ENCODE results near the gene DHRS1.

The DHRS1 gene

DNA sequence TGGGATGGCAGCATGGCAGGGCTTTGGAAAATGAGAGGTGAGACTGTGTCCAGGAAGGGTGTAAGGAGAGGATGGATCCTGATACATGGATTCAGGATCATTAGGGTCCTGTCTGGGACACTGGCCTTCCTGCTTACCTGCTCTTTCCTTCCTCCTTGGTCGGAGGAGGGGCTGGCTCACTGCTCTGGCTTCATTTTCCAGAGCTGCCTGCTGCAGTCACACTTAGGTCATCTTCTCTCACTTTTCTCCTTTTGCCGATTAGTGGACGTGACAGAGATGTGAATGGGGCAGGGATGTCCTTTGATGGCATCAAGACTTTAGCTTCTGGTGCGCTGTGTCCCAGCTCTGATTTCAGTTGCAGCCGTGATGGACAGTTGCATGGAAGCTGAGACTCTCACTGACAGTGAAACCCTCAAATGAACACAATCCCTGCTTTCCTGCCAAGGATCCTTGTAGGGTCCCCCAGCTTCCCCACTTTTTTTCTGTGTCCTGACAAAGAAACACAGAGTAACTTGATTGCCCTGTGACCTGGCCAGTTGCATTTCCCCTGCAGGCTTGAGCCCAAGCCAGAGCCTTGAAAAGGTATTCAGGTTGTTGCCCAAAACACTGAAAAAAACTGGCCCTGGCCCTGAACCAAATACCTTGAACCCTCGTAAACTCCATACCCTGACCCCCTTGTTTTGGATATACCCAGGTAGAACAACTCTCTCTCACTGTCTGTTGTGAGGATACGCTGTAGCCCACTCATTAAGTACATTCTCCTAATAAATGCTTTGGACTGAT lies 9.0 kb upstream of the DHRS1 start:
- no peak for DNase-seq

- peak; percentile 51 for DNase-seq
Observed at GRCh38 chr14:24307575-24308341, 8.2 kb upstream of the DHRS1 start, which contains the start of gene CIDEB. TSS of gene CIDEB (minus strand) at chr14:24307977. CDS start at chr14:24307858, 119 bp downstream.

- no peak for DNase-seq
Observed at GRCh38 chr14:24307156-24307574, 7.6 kb upstream of the DHRS1 start.

GRCh38 chr14:24304019-24304387 lies 4.4 kb upstream of the DHRS1 start:
- DNase-seq, result no peak

DNA sequence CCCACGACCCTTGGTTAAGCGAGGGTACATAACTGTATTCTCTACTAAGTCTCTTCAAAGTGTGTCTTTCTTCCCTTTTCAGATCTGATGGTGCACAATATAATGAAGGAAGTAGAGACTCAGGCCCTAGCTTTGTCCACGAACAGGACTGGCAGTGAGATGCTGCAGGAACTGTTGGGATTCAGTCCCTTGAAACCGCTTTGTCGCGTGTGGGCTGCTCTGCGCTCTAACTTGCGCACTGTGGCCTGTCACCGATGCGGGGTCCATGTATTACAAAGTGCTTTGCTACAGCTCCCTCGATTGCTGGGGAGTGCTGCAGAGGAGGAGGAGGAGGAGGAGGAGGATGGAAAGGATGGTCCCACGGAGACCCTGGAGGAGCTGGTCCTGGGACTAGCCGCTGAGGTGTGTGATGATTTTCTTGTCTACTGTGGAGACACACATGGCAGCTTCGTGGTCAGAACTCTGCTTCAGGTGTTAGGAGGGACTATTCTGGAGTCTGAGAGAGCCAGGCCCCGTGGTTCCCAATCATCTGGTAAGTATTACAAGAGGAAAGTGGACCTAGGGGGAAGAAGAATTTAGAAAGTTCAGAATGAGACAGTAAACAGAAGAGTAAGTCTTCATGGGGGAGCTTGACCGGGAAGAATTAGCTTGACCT lies 873 bp upstream of the DHRS1 start:
- DNase-seq, result no peak

GRCh38 chr14:24298892-24299254 lies 707 bp downstream of the DHRS1 start:
- DNase-seq, result no peak

DNA sequence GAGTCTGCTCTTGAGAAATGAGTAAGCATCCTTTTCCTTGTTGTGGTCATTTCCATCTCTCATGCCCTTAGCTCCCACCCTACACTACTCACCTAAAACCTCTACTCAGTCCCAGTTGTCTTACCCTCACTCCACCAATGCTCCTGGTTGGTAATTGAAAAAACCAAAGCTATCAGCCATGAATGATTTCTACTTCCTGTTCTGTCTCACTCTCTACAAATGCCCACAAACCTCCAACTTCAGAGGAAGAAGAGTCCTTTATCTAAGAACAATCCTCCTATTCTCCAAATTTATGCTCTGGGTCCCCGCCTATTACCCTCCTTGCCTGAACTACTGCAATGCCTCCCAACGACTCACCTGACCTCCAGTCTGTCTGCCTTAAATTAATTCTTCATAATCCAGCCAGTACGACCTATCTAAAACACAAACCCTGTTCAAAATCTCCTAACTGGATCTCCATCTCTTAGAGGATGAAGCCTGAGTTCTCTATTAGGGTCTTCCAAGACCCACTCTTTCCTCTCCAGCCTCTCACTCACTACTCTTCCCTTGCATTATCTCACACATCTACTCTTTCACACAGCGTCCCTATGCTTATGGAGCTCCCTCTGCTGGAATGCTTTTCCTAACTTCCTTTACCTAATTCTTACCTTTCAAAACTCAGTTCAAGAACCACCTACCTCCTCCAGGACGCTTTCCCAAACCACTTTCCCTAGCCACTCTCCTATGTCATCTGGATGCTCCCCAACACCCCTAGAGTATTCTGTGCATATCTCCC lies 2.2 kb downstream of the DHRS1 start:
- peak; percentile 70 for DNase-seq

DNA sequence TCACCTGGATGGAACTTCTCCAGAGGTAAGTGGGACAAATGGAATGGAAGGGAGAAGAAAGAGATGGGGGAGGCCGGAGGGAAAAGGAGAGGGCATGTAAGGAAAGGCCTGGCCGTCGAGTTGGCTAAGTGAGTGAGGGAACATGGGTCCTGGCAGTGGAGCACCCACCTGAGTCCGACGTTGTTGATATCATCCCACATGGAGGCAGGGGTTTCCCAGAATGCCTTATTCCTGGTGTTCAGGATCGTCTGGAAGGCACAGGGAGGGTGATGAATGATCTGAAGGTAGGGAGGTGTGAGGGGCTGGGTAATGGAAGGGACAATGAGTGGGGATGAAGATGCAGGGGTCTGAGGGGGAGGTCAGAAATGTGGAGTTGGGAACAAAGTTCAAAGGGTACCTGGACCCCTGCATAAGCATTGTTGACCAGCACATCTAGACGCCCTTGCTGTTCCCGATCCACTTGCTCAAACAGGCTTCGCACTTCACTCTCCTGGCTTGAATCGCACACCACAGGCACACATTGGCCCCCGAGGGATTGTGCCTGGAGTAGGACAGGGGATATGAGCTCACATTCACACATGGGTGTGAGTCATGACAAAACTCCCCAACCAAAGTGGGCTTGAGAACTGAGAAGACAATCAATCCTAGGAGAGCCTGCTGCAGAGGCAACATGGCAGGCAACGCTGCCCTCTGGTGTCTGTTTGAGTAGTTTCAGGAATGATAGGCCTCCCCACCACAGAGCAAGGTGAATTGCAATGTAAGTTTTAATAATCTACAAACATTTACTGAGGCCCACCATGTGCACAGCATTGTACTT lies 3.0 kb downstream of the DHRS1 start:
- peak; percentile 82 for DNase-seq

DNA sequence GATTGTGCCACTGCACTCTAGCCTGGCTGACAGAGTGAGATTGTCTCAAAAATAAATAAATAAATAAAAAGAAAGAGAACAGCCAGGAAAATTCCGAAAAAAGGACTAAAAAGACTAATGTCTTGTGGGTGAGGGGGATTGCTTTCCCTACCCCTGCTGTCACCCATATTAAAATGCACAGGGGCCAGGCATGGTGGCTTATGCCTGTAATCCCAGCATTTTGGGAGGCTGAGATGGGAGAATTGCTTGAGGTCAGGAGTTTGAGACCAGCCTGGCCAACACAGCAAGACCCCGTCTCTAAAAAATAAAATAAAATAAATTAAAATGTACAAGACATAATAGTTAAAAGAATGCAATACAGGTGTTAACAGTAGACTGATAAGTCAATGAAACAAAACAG lies 6.1 kb downstream of the DHRS1 start:
- DNase-seq, result no peak

DNA sequence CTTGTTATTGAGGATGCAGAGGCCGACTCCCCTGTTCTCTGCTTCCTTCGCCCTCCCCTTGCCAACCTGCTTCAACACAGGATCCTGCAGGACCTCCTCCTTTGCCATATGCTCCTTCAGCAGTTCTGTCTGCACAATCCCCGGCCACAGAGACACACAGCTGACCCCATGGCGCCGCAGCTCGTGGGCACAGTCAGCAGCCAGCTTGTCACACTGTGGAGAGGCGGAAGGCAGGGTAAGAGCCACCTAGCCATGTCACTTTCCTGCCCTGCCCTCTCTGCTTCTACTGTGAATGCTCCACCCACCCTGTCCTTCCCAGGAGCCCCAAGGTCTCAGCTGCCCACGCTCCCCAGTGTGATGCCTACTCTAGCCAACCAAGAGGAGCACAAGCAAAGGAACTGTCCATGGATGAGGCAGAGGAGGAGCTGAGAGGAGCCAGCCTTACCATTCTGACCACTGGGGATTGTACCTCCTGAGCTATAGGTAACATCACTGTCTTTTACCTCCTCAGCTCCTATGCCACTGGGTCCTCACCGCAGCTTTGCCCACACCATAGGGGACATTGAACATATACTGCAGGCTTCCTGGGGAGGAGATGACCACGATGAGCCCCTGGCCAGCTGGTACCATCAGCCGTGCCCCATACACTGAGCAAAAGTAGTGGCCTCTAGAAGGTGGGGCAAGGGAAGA lies 7.3 kb downstream of the DHRS1 start:
- no peak for DNase-seq

DNA sequence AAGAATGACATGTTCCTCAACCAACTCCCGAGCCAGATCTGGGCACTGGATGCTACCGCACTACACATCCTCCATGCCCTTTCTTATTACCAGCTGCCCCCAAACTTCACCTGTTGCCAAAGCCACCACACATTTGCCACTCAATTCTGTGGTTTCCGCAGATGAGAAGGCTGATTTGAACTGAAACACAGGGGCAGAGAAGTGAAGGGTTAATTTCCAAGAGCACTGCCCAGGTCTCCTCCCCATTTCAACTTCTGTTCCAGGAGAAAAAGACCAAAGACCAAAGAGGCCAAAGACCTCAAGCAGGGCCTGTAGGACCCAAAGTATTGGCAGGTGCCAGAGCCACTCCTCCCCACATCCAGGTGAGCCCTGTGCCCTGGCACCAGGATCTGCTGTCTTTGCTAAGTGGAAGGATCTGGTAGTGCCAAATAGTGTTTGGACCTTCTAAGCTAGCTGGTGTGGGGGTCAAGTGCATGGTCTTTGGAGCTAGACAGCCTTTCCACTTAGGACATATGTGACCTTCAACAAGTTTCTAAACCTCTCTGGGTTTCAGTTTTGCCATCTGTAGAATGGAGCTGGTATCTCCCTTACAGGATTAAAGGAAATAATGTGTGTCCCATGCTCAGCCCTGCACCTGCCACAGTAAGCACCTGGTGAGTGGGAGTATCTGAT lies 8.0 kb downstream of the DHRS1 start:
- DNase-seq, result no peak

GRCh38 chr14:24290746-24291145 lies 8.8 kb downstream of the DHRS1 start:
- no peak for DNase-seq

- DNase-seq, result no peak
Observed at GRCh38 chr14:24289649-24290280, 9.8 kb downstream of the DHRS1 start.

- DNase-seq, result no peak
Observed at GRCh38 chr14:24286996-24287395, 12.6 kb downstream of the DHRS1 start.

DNA sequence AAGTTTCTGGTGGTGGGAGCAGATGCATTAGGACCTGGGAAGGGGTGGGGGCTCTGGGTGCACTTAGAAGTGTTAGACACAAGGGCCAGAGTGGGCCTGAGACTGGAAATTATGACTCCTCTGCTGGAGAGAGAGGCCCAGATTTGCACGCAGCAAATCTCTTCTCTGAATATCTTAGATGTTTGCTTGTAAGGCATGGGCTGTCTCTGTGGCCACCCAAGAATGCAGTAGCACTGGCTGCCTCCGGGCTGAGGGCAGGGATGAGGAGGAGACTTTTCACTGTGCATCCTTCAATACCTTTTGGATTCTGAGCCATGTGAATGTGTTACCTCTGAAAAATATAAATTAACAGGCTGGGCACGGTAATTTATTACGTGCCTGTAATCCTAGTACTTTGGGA lies 14.2 kb downstream of the DHRS1 start:
- no peak for DNase-seq

DNA sequence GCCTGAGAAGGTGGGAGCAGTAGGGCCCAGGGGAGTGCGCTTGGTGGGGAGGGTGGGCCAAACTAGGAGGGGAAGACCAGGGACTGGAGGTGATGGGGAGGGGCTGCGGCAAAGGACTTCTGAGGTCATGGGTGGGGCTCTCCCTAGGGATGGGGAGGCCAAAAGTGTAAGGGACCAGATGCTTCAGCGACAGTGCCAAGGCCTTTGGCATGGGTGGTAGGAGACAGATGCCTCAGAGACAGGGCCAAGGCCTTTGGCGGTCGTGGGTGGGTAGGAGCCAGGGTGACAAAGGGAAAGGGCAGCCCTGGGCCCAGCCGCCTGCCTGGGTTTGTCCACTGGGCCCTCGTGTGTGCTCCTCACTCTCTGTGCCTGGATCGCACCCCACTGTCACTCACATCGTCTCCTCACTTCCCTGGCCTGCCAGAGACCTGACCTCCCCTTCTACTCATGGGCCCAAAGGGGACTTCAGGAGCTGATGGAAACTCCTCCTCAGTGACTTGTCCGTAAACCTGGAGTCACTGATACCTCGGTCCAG lies 15.0 kb downstream of the DHRS1 start:
- DNase-seq, result peak; percentile 25

GRCh38 chr14:24283796-24284460 lies 15.7 kb downstream of the DHRS1 start:
- no peak for DNase-seq

DNA sequence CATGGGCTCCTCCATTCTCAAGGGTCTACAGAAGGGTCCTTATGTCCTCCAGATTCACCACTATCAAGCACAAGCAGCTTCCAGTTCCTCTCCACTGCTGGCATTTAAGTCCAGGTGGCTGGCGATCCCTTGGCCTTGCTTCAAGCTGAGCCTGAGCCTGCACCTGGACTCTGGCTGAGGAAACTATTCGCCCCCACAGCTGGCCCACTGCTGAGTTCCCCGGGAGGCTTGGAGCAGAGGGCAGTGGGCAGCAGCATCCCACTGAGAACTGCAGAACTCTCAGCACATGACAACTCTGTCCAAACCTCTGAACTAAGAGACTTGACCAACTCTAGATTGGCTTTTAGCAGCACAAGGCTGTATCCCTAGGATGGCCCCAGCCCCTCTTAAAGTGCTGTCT lies 16.8 kb downstream of the DHRS1 start:
- no peak for DNase-seq

GRCh38 chr14:24281636-24282035 lies 17.9 kb downstream of the DHRS1 start:
- DNase-seq, result no peak

Measured in NCI-H1694 treated with DMSO at 0.1 percent for 48 hours (cell line).